ENCODE measurements around the gene COMMD8. TPM values are rescaled to one million over a fixed set of nuclear protein-coding genes. Genes with fewer than 3 reads are reported as not detected.

Gene COMMD8
- total RNA-seq, 2 experiments from 2014 or later = 29.0 to 29.6 TPM

- Mint-ChIP-seq H3K27me3 (ENCODE audit: low read depth) (no peaks in the 10 kb centered on the region), H3K36me3 (ENCODE audit: low read depth) (no peaks in the 10 kb centered on the region), H3K9me3 (no peaks in the 10 kb centered on the region), H3K27ac (no peak overlapping the region), H3K4me1 (ENCODE audit: low read depth) (no peaks in the 10 kb centered on the region), H3K4me3 (no peak overlapping the region)
- intact Hi-C loops (cut with micrococcal nuclease) = no loop called here
- CTCF ChIA-PET = no interaction called here
- DNase-seq = no peak
Observed at GRCh38 chr4:47469951-47470350, 6.4 kb upstream of the COMMD8 start.

- DNase-seq = no peak
- CTCF ChIA-PET = no interaction called here
- intact Hi-C loops (cut with micrococcal nuclease) = no loop called here
- peaks cover under 1% of the 10 kb centered on the region for H3K4me1 Mint-ChIP-seq (ENCODE audit: low read depth)
- no peaks in the 10 kb centered on the region for H3K27me3 Mint-ChIP-seq (ENCODE audit: low read depth)
- no peaks in the 10 kb centered on the region for H3K9me3 Mint-ChIP-seq
- H3K4me3 Mint-ChIP-seq = no peak overlapping the region
- no peaks in the 10 kb centered on the region for H3K36me3 Mint-ChIP-seq (ENCODE audit: low read depth)
- no peak overlapping the region for H3K27ac Mint-ChIP-seq
Observed at GRCh38 chr4:47468706-47469365, 5.3 kb upstream of the COMMD8 start.

GRCh38 chr4:47466056-47466785, 2.7 kb upstream of the COMMD8 start:
- DNase-seq = no peak
- intact Hi-C loops (cut with micrococcal nuclease) = no loop called here
- Mint-ChIP-seq H3K9me3 (no peaks in the 10 kb centered on the region), H3K36me3 (ENCODE audit: low read depth) (no peaks in the 10 kb centered on the region), H3K27ac (no peak overlapping the region), H3K27me3 (ENCODE audit: low read depth) (no peaks in the 10 kb centered on the region), H3K4me3 (no peak overlapping the region), H3K4me1 (ENCODE audit: low read depth) (peaks cover 19% of the 10 kb centered on the region)
- CTCF ChIA-PET = no interaction called here

GRCh38 chr4:47465004-47465403, 1.5 kb upstream of the COMMD8 start:
- H3K4me1 Mint-ChIP-seq (ENCODE audit: low read depth) = peaks cover 27% of the 10 kb centered on the region
- no peaks in the 10 kb centered on the region for H3K9me3 Mint-ChIP-seq
- H3K4me3 Mint-ChIP-seq = no peak overlapping the region
- H3K27me3 Mint-ChIP-seq (ENCODE audit: low read depth) = no peaks in the 10 kb centered on the region
- no peak overlapping the region for H3K27ac Mint-ChIP-seq
- intact Hi-C loops (cut with micrococcal nuclease) = no loop called here
- no peaks in the 10 kb centered on the region for H3K36me3 Mint-ChIP-seq (ENCODE audit: low read depth)
- DNase-seq = no peak
- CTCF ChIA-PET = no interaction called here

- CTCF ChIA-PET = interaction anchor here (0.6 to 1.2 kb wide), 4 partner anchors 31 to 169 kb away, joined by 3 to 5 read pairs (median 4); no protein-coding TSS in a partner anchor
Observed at GRCh38 chr4:47462799-47463234, 685 bp downstream of the COMMD8 start.

GRCh38 chr4:47451657-47452056, 11.8 kb downstream of the COMMD8 start:
- Mint-ChIP-seq H3K4me1 (ENCODE audit: low read depth) (peaks cover 5% of the 10 kb centered on the region), H3K27ac (no peak overlapping the region), H3K9me3 (no peaks in the 10 kb centered on the region), H3K27me3 (ENCODE audit: low read depth) (no peaks in the 10 kb centered on the region), H3K4me3 (no peak overlapping the region), H3K36me3 (ENCODE audit: low read depth) (peaks cover 24% of the 10 kb centered on the region)
- intact Hi-C loops (cut with micrococcal nuclease) = no loop called here
- no peak for DNase-seq
- CTCF ChIA-PET = interaction anchor here (0.8 kb wide), 1 partner anchor 112 kb away, joined by 4 read pairs; no protein-coding TSS in a partner anchor

More at GRCh38 chr4:47462799-47463234, 685 bp downstream of the COMMD8 start:
- intact Hi-C loops (cut with micrococcal nuclease) = loop anchor here (1.0 to 5.0 kb wide), 7 partner anchors 22 to 878 kb away; partner anchors contain the start of genes ATP10D, CNGA1, CORIN and NFXL1
- Mint-ChIP-seq H3K9me3 (no peaks in the 10 kb centered on the region), H3K4me1 (ENCODE audit: low read depth) (peaks cover 27% of the 10 kb centered on the region), H3K4me3 (peak overlapping the region; percentile 81), H3K27me3 (ENCODE audit: low read depth) (no peaks in the 10 kb centered on the region), H3K36me3 (ENCODE audit: low read depth) (peaks cover 7% of the 10 kb centered on the region), H3K27ac (peak overlapping the region; percentile 60)
- DNase-seq = no peak

GRCh38 chr4:47444031-47444430, 19.5 kb downstream of the COMMD8 start:
- H3K27ac Mint-ChIP-seq = no peak overlapping the region
- no peak for DNase-seq
- H3K4me3 Mint-ChIP-seq = no peak overlapping the region
- no peaks in the 10 kb centered on the region for H3K27me3 Mint-ChIP-seq (ENCODE audit: low read depth)
- intact Hi-C loops (cut with micrococcal nuclease) = no loop called here
- CTCF ChIA-PET = no interaction called here
- peaks cover 6% of the 10 kb centered on the region for H3K36me3 Mint-ChIP-seq (ENCODE audit: low read depth)
- H3K9me3 Mint-ChIP-seq = no peaks in the 10 kb centered on the region
- peaks cover 3% of the 10 kb centered on the region for H3K4me1 Mint-ChIP-seq (ENCODE audit: low read depth)

GRCh38 chr4:47442980-47443379, 20.5 kb downstream of the COMMD8 start:
- intact Hi-C loops (cut with micrococcal nuclease) = no loop called here
- Mint-ChIP-seq H3K9me3 (no peaks in the 10 kb centered on the region), H3K36me3 (ENCODE audit: low read depth) (peaks cover 5% of the 10 kb centered on the region), H3K27me3 (ENCODE audit: low read depth) (no peaks in the 10 kb centered on the region), H3K4me3 (no peak overlapping the region), H3K4me1 (ENCODE audit: low read depth) (peaks cover 3% of the 10 kb centered on the region), H3K27ac (no peak overlapping the region)
- CTCF ChIA-PET = interaction anchor here (1.3 kb wide), 1 partner anchor 39 kb away, joined by 3 read pairs; no protein-coding TSS in a partner anchor
- DNase-seq = no peak

GRCh38 chr4:47434931-47435330, 28.6 kb downstream of the COMMD8 start:
- Mint-ChIP-seq H3K4me1 (ENCODE audit: low read depth) (no peaks in the 10 kb centered on the region), H3K4me3 (no peak overlapping the region), H3K27me3 (ENCODE audit: low read depth) (no peaks in the 10 kb centered on the region), H3K9me3 (no peaks in the 10 kb centered on the region), H3K27ac (no peak overlapping the region), H3K36me3 (ENCODE audit: low read depth) (no peaks in the 10 kb centered on the region)
- CTCF ChIA-PET = no interaction called here
- no peak for DNase-seq
- intact Hi-C loops (cut with micrococcal nuclease) = no loop called here

- CTCF ChIA-PET = no interaction called here
- no peaks in the 10 kb centered on the region for H3K4me1 Mint-ChIP-seq (ENCODE audit: low read depth)
- DNase-seq = no peak
- no peak overlapping the region for H3K4me3 Mint-ChIP-seq
- intact Hi-C loops (cut with micrococcal nuclease) = no loop called here
- no peaks in the 10 kb centered on the region for H3K9me3 Mint-ChIP-seq
- no peaks in the 10 kb centered on the region for H3K36me3 Mint-ChIP-seq (ENCODE audit: low read depth)
- no peak overlapping the region for H3K27ac Mint-ChIP-seq
- no peaks in the 10 kb centered on the region for H3K27me3 Mint-ChIP-seq (ENCODE audit: low read depth)
Observed at GRCh38 chr4:47432749-47433148, 30.8 kb downstream of the COMMD8 start.

- intact Hi-C loops (cut with micrococcal nuclease) = no loop called here
- Mint-ChIP-seq H3K27ac (no peak overlapping the region), H3K4me3 (no peak overlapping the region), H3K27me3 (ENCODE audit: low read depth) (peaks cover 2% of the 10 kb centered on the region), H3K36me3 (ENCODE audit: low read depth) (no peaks in the 10 kb centered on the region), H3K4me1 (ENCODE audit: low read depth) (no peaks in the 10 kb centered on the region), H3K9me3 (no peaks in the 10 kb centered on the region)
- CTCF ChIA-PET = no interaction called here
- no peak for DNase-seq
Observed at GRCh38 chr4:47427935-47428334, 35.6 kb downstream of the COMMD8 start.

GRCh38 chr4:47425628-47426027, 37.9 kb downstream of the COMMD8 start:
- no peaks in the 10 kb centered on the region for H3K4me1 Mint-ChIP-seq (ENCODE audit: low read depth)
- H3K36me3 Mint-ChIP-seq (ENCODE audit: low read depth) = no peaks in the 10 kb centered on the region
- H3K27me3 Mint-ChIP-seq (ENCODE audit: low read depth) = peaks cover 2% of the 10 kb centered on the region
- CTCF ChIA-PET = no interaction called here
- H3K27ac Mint-ChIP-seq = no peak overlapping the region
- no peak for DNase-seq
- H3K9me3 Mint-ChIP-seq = no peaks in the 10 kb centered on the region
- H3K4me3 Mint-ChIP-seq = no peak overlapping the region
- intact Hi-C loops (cut with micrococcal nuclease) = no loop called here

- Mint-ChIP-seq H3K36me3 (ENCODE audit: low read depth) (no peaks in the 10 kb centered on the region), H3K9me3 (no peaks in the 10 kb centered on the region), H3K27ac (no peak overlapping the region), H3K4me1 (ENCODE audit: low read depth) (no peaks in the 10 kb centered on the region), H3K27me3 (ENCODE audit: low read depth) (no peaks in the 10 kb centered on the region), H3K4me3 (no peak overlapping the region)
- intact Hi-C loops (cut with micrococcal nuclease) = no loop called here
- DNase-seq = no peak
- CTCF ChIA-PET = no interaction called here
Observed at GRCh38 chr4:47419296-47419695, 44.2 kb downstream of the COMMD8 start.
